ENCODE data around the gene PDPR. TPM values are rescaled to one million over a fixed set of nuclear protein-coding genes. Genes with fewer than 3 reads are reported as not detected.
"Not testable (repeated sequence)": the region's sequence is repeated elsewhere in the genome, so short reads cannot be mapped to it uniquely, and the experiment has no call there.

The PDPR gene
- total and polyA plus RNA-seq, 2 donors (not counting 1 experiment from before 2014, with no cell fraction given): 16.5 to 29.0 TPM

GRCh38 chr16:70126226-70126625 lies 12.1 kb downstream of the PDPR start:
- not testable (repeated sequence) for H3K36me3 ChIP-seq (ENCODE audit: control insufficient read depth, insufficient read depth, low read length); H3K27ac ChIP-seq (ENCODE audit: insufficient read depth, low read length); H2AFZ ChIP-seq (ENCODE audit: low read length); H3K9ac ChIP-seq (ENCODE audit: insufficient read depth, low read length); DNase-seq (ENCODE audit: low read depth in 2 of 2); H3K4me1 ChIP-seq (ENCODE audit: control insufficient read depth, extremely low read depth, insufficient read depth, low read length); H4K20me1 ChIP-seq (ENCODE audit: control insufficient read depth, extremely low read depth, insufficient read depth, low read length); H3K9me3 ChIP-seq (ENCODE audit: control insufficient read depth, insufficient read depth, low read depth, low read length); H3K4me2 ChIP-seq (ENCODE audit: extremely low read depth, insufficient read depth, low read length); H3K4me3 ChIP-seq (replicated peaks in 1 of 4; ENCODE audit: control extremely low read depth in 1 of 4, insufficient read depth in 1 of 4, low read depth in 3 of 4, low read length in 4 of 4); H3K79me2 ChIP-seq (ENCODE audit: control insufficient read depth, insufficient read depth, low read length); H3K27me3 ChIP-seq (ENCODE audit: control insufficient read depth, insufficient read depth, low read length)

- not testable (repeated sequence) for H3K36me3 ChIP-seq (ENCODE audit: control insufficient read depth, insufficient read depth, low read length); H3K4me2 ChIP-seq (ENCODE audit: extremely low read depth, insufficient read depth, low read length); H3K9ac ChIP-seq (ENCODE audit: insufficient read depth, low read length); H3K27ac ChIP-seq (ENCODE audit: insufficient read depth, low read length); H2AFZ ChIP-seq (ENCODE audit: low read length); H3K4me3 ChIP-seq (replicated peaks in 1 of 4; ENCODE audit: control extremely low read depth in 1 of 4, insufficient read depth in 1 of 4, low read depth in 3 of 4, low read length in 4 of 4); H3K27me3 ChIP-seq (ENCODE audit: control insufficient read depth, insufficient read depth, low read length); DNase-seq (ENCODE audit: low read depth in 2 of 2); H3K79me2 ChIP-seq (ENCODE audit: control insufficient read depth, insufficient read depth, low read length); H3K9me3 ChIP-seq (ENCODE audit: control insufficient read depth, insufficient read depth, low read depth, low read length); H4K20me1 ChIP-seq (ENCODE audit: control insufficient read depth, extremely low read depth, insufficient read depth, low read length); H3K4me1 ChIP-seq (ENCODE audit: control insufficient read depth, extremely low read depth, insufficient read depth, low read length)
Observed at GRCh38 chr16:70127706-70128105, 13.6 kb downstream of the PDPR start.

GRCh38 chr16:70128844-70129243 lies 14.7 kb downstream of the PDPR start:
- H3K79me2 ChIP-seq (ENCODE audit: control insufficient read depth, insufficient read depth, low read length); H4K20me1 ChIP-seq (ENCODE audit: control insufficient read depth, extremely low read depth, insufficient read depth, low read length); H3K9me3 ChIP-seq (ENCODE audit: control insufficient read depth, insufficient read depth, low read depth, low read length); H3K9ac ChIP-seq (ENCODE audit: insufficient read depth, low read length); DNase-seq (ENCODE audit: low read depth in 2 of 2); H2AFZ ChIP-seq (ENCODE audit: low read length); H3K27ac ChIP-seq (ENCODE audit: insufficient read depth, low read length); H3K27me3 ChIP-seq (ENCODE audit: control insufficient read depth, insufficient read depth, low read length); H3K4me1 ChIP-seq (ENCODE audit: control insufficient read depth, extremely low read depth, insufficient read depth, low read length); H3K4me2 ChIP-seq (ENCODE audit: extremely low read depth, insufficient read depth, low read length); H3K4me3 ChIP-seq (replicated peaks in 1 of 4; ENCODE audit: control extremely low read depth in 1 of 4, insufficient read depth in 1 of 4, low read depth in 3 of 4, low read length in 4 of 4); H3K36me3 ChIP-seq (ENCODE audit: control insufficient read depth, insufficient read depth, low read length): not testable (repeated sequence)

GRCh38 chr16:70135796-70136195 lies 21.7 kb downstream of the PDPR start:
- not testable (repeated sequence) for H3K4me3 ChIP-seq (replicated peaks in 1 of 4; ENCODE audit: control extremely low read depth in 1 of 4, insufficient read depth in 1 of 4, low read depth in 3 of 4, low read length in 4 of 4); H3K36me3 ChIP-seq (ENCODE audit: control insufficient read depth, insufficient read depth, low read length); H3K9ac ChIP-seq (ENCODE audit: insufficient read depth, low read length); H4K20me1 ChIP-seq (ENCODE audit: control insufficient read depth, extremely low read depth, insufficient read depth, low read length); H3K9me3 ChIP-seq (ENCODE audit: control insufficient read depth, insufficient read depth, low read depth, low read length); DNase-seq (ENCODE audit: low read depth in 2 of 2); H3K79me2 ChIP-seq (ENCODE audit: control insufficient read depth, insufficient read depth, low read length); H3K27me3 ChIP-seq (ENCODE audit: control insufficient read depth, insufficient read depth, low read length); H3K4me1 ChIP-seq (ENCODE audit: control insufficient read depth, extremely low read depth, insufficient read depth, low read length); H2AFZ ChIP-seq (ENCODE audit: low read length); H3K27ac ChIP-seq (ENCODE audit: insufficient read depth, low read length); H3K4me2 ChIP-seq (ENCODE audit: extremely low read depth, insufficient read depth, low read length)

GRCh38 chr16:70136595-70136994 lies 22.5 kb downstream of the PDPR start:
- not testable (repeated sequence) for H3K9ac ChIP-seq (ENCODE audit: insufficient read depth, low read length)

GRCh38 chr16:70142739-70143138 lies 28.6 kb downstream of the PDPR start:
- DNase-seq (ENCODE audit: low read depth in 2 of 2); H3K36me3 ChIP-seq (ENCODE audit: control insufficient read depth, insufficient read depth, low read length); H3K4me1 ChIP-seq (ENCODE audit: control insufficient read depth, extremely low read depth, insufficient read depth, low read length); H4K20me1 ChIP-seq (ENCODE audit: control insufficient read depth, extremely low read depth, insufficient read depth, low read length); H3K79me2 ChIP-seq (ENCODE audit: control insufficient read depth, insufficient read depth, low read length); H3K27ac ChIP-seq (ENCODE audit: insufficient read depth, low read length); H3K9me3 ChIP-seq (ENCODE audit: control insufficient read depth, insufficient read depth, low read depth, low read length); H2AFZ ChIP-seq (ENCODE audit: low read length); H3K4me3 ChIP-seq (replicated peaks in 1 of 4; ENCODE audit: control extremely low read depth in 1 of 4, insufficient read depth in 1 of 4, low read depth in 3 of 4, low read length in 4 of 4); H3K27me3 ChIP-seq (ENCODE audit: control insufficient read depth, insufficient read depth, low read length); H3K9ac ChIP-seq (ENCODE audit: insufficient read depth, low read length); H3K4me2 ChIP-seq (ENCODE audit: extremely low read depth, insufficient read depth, low read length): not testable (repeated sequence)

More at GRCh38 chr16:70136595-70136994, 22.5 kb downstream of the PDPR start:
- H3K4me2 ChIP-seq (ENCODE audit: extremely low read depth, insufficient read depth, low read length); H3K27ac ChIP-seq (ENCODE audit: insufficient read depth, low read length); H2AFZ ChIP-seq (ENCODE audit: low read length); H3K27me3 ChIP-seq (ENCODE audit: control insufficient read depth, insufficient read depth, low read length); H3K4me3 ChIP-seq (replicated peaks in 1 of 4; ENCODE audit: control extremely low read depth in 1 of 4, insufficient read depth in 1 of 4, low read depth in 3 of 4, low read length in 4 of 4); H3K4me1 ChIP-seq (ENCODE audit: control insufficient read depth, extremely low read depth, insufficient read depth, low read length); H4K20me1 ChIP-seq (ENCODE audit: control insufficient read depth, extremely low read depth, insufficient read depth, low read length); H3K9me3 ChIP-seq (ENCODE audit: control insufficient read depth, insufficient read depth, low read depth, low read length); H3K36me3 ChIP-seq (ENCODE audit: control insufficient read depth, insufficient read depth, low read length); DNase-seq (ENCODE audit: low read depth in 2 of 2); H3K79me2 ChIP-seq (ENCODE audit: control insufficient read depth, insufficient read depth, low read length): not testable (repeated sequence)

GRCh38 chr16:70143231-70143895 lies 29.2 kb downstream of the PDPR start:
- not testable (repeated sequence) for H3K4me3 ChIP-seq (replicated peaks in 1 of 4; ENCODE audit: control extremely low read depth in 1 of 4, insufficient read depth in 1 of 4, low read depth in 3 of 4, low read length in 4 of 4); DNase-seq (ENCODE audit: low read depth in 2 of 2); H4K20me1 ChIP-seq (ENCODE audit: control insufficient read depth, extremely low read depth, insufficient read depth, low read length); H3K36me3 ChIP-seq (ENCODE audit: control insufficient read depth, insufficient read depth, low read length); H3K4me1 ChIP-seq (ENCODE audit: control insufficient read depth, extremely low read depth, insufficient read depth, low read length); H3K9me3 ChIP-seq (ENCODE audit: control insufficient read depth, insufficient read depth, low read depth, low read length); H3K4me2 ChIP-seq (ENCODE audit: extremely low read depth, insufficient read depth, low read length); H3K27me3 ChIP-seq (ENCODE audit: control insufficient read depth, insufficient read depth, low read length); H3K9ac ChIP-seq (ENCODE audit: insufficient read depth, low read length); H3K79me2 ChIP-seq (ENCODE audit: control insufficient read depth, insufficient read depth, low read length); H2AFZ ChIP-seq (ENCODE audit: low read length); H3K27ac ChIP-seq (ENCODE audit: insufficient read depth, low read length)

Measured in fibroblast of lung (primary cell).